ENCODE results near the gene RAB37. TPM values are rescaled to one million over a fixed set of nuclear protein-coding genes. Genes with fewer than 3 reads are reported as not detected.
A peak's percentile ranks its signal among the peaks of the same experiment; 100 is the strongest.

The RAB37 gene
- total and polyA plus RNA-seq, 2 of the 13 experiments (the other 11 are each of a cell fraction or from before 2014, with no cell fraction given) = 0.91 to 3.7 TPM

GRCh38 chr17:74744714-74745547 lies 7.9 kb downstream of the RAB37 start (continued):
- TF ChIP-seq ZBTB2 (CRISPR knock-in tag; IDR thresholded peaks at IDR 0.05; ENCODE audit: low read depth) (no peak), PHF21A (CRISPR knock-in tag; IDR thresholded peaks at IDR 0.05) (peak; percentile 71), MYPOP (CRISPR knock-in tag; IDR thresholded peaks at IDR 0.05) (no peak; the same call in 1 of the 2 replicates), BCL6 (CRISPR knock-in tag; IDR thresholded peaks at IDR 0.05) (peak; percentile 57; the same call in 1 of the 2 replicates), KLF12 (CRISPR knock-in tag; IDR thresholded peaks at IDR 0.05; ENCODE audit: borderline replicate concordance) (0 out of 2 replicates have a peak, but pooled peaks have one; percentile 79), RARG (CRISPR knock-in tag; IDR thresholded peaks at IDR 0.05; ENCODE audit: low read depth) (no peak), MXI1 (IDR thresholded peaks at IDR 0.05; ENCODE audit: borderline replicate concordance, low read depth, low read length) (peak; percentile 46; the same call in 1 of the 3 replicates), ZNF564 (CRISPR knock-in tag; IDR thresholded peaks at IDR 0.05) (no peak), ATF6 (CRISPR knock-in tag; conservative IDR thresholded peaks at IDR 0.05) (peak; percentile 78; the same call in 1 of the 2 replicates), ZSCAN25 (CRISPR knock-in tag; IDR thresholded peaks at IDR 0.05) (peak; percentile 79), ZNF552 (CRISPR knock-in tag; IDR thresholded peaks at IDR 0.05; ENCODE audit: borderline replicate concordance) (no peak), MEF2D (CRISPR knock-in tag; IDR thresholded peaks at IDR 0.05) (peak; percentile 61; the same call in 1 of the 2 replicates), CREB3 (CRISPR knock-in tag; IDR thresholded peaks at IDR 0.05) (peak; percentile 74; the same call in 1 of the 2 replicates), SALL1 (CRISPR knock-in tag; IDR thresholded peaks at IDR 0.05) (peak; percentile 88), NR2F6 (IDR thresholded peaks at IDR 0.05) (peak; percentile 41; the same call in 1 of the 2 replicates), NR2F6 (CRISPR knock-in tag; IDR thresholded peaks at IDR 0.05) (peak; percentile 42), RBAK (CRISPR knock-in tag; IDR thresholded peaks at IDR 0.05) (no peak), CAMTA2 (CRISPR knock-in tag; IDR thresholded peaks at IDR 0.05; ENCODE audit: borderline replicate concordance) (no peak), KLF11 (CRISPR knock-in tag; IDR thresholded peaks at IDR 0.05) (no peak), ZNF282 (IDR thresholded peaks at IDR 0.05; ENCODE audit: partially characterized antibody) (no peak), MLXIP (CRISPR knock-in tag; IDR thresholded peaks at IDR 0.05; ENCODE audit: borderline replicate concordance) (no peak), KLF6 (CRISPR knock-in tag; IDR thresholded peaks at IDR 0.05) (peak; percentile 83; the same call in 1 of the 2 replicates)

Measured in HepG2 (cell line).